SK-N-MC (cell line): ENCODE data around the gene FAM53B.

Source experiments
- EZH2 ChIP-seq: fragments of 200-600 bp; sonication (generic); IDR thresholded peaks from one replicate; pipeline ENCODE4 v1.6.1; 2017; ENCODE audit warnings: antibody characterized with exemption
- POLR2AphosphoS5 ChIP-seq: IDR thresholded peaks from 2 replicates; pipeline ENCODE4 v1.6.1; 2012; ENCODE audit warnings: mild to moderate bottlenecking, low read depth, low read length, borderline replicate concordance

DNA sequence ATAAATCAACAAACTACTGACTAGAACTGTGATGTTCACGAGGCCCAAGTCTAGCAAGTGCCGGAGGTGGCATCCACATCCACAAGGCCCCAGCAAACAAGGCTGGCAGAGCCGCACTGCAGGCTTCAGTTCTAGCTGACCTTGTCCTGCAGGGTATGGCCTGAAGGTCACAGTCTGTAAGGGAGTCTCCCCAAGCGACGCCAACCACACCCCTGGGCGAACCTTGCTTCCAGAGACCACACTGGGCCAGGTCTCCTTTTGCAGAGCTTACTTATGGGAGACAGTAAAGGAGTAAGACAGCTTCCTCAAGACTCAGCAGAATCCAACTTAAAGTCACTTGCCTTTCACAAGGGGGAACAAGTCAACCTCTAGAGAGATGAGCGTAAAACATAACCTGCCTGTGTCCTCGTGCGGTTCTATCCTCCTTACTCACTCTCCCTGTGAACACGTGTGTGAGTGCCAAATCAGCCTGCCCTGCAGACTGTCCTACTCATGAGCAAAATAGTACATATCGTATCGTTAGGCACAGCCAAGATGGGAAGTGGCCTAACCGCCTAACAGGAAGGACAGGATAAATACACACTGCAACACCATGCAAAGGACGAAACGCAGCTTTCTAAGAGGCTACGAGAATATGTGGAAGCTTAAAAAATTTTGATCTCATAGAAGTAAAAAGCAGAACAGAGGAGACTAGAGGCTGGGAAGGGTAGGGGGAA, 22.7 kb downstream of the FAM53B start:
- TF ChIP-seq POLR2AphosphoS5 (no peak), EZH2 (no peak)
